ENCODE data around the gene PDE9A. TPM values are rescaled to one million over a fixed set of nuclear protein-coding genes. Genes with fewer than 3 reads are reported as not detected.

PDE9A gene
- total and polyA plus RNA-seq, 10 donors, result 7.9 to 45.5 (median 23.8) TPM

DNA sequence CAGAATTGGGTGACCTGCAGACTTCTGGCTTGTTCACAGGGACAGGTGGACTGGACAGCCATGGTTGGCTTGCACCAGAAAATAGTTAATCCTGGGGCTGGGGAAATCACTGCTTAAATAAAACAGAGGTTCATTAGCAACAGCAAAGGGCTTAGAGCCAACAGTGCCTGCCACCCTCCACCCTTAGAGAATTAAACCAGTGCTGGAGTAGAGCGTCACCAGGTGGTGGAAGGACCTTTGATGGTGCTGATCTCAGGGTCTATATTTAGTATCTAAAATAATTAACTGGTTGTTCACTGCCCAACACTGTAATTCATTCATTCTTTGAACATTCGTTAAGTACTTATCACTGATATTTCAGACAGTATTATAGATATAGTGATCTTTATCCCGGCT is 34.7 kb upstream of the PDE9A start:
- no peaks in the 10 kb centered on the region for H3K9me3 ChIP-seq
- WGBS, 5 donors, result 78 to 88% (median 84%) methylated on average over 3 of the region's 3 CpGs
- no peak overlapping the region for H3K4me3 ChIP-seq
- peaks cover 0 to 64% (median 24%) of the 10 kb centered on the region in 7 donors for H3K27me3 ChIP-seq (replicated peaks in 1 of 7)
- TF ChIP-seq, protein P1, sequence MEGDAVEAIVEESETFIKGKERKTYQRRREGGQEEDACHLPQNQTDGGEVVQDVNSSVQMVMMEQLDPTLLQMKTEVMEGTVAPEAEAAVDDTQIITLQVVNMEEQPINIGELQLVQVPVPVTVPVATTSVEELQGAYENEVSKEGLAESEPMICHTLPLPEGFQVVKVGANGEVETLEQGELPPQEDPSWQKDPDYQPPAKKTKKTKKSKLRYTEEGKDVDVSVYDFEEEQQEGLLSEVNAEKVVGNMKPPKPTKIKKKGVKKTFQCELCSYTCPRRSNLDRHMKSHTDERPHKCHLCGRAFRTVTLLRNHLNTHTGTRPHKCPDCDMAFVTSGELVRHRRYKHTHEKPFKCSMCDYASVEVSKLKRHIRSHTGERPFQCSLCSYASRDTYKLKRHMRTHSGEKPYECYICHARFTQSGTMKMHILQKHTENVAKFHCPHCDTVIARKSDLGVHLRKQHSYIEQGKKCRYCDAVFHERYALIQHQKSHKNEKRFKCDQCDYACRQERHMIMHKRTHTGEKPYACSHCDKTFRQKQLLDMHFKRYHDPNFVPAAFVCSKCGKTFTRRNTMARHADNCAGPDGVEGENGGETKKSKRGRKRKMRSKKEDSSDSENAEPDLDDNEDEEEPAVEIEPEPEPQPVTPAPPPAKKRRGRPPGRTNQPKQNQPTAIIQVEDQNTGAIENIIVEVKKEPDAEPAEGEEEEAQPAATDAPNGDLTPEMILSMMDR (IDR thresholded peaks at IDR 0.05 in 8 of 11, conservative IDR thresholded peaks at IDR 0.05 in 3 of 11), result no peak
- TF ChIP-seq POLR2AphosphoS5 (IDR thresholded peaks at IDR 0.05), result no peak
- no peak for TF ChIP-seq POLR2A (IDR thresholded peaks at IDR 0.05)
- peaks cover 0 to 19% (median 3%) of the 10 kb centered on the region in 6 donors for H3K4me1 ChIP-seq
- DNase-seq, result peak; percentile 6
- no peak overlapping the region for H3K27ac ChIP-seq
- no peaks in the 10 kb centered on the region for H3K36me3 ChIP-seq
- intact Hi-C loops (cut with DNase I; ENCODE audit: low total_unique reads), result no loop called here

DNA sequence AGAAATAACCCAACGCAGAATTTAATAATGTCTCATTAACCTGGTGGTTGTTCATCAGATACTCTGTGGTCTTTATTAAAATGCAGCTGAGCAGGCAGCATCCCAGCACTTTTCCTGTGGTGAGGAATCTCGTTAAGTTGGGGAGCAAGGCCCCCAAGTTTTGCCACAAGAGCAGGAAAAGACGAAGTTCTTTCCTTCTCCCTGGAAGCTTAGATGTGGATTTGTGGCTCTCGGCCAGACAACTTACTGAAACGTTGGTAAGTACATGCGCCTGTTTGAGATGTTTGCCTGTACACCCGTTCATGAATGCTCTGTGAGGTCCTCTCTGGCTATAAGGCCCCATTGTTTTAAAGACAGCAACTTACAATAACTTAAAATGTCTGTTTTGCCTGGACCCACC is 34.3 kb upstream of the PDE9A start:
- Histone ChIP-seq H3K27ac (no peak overlapping the region), H3K4me3 (no peak overlapping the region), H3K4me1 (peaks cover 0 to 19% (median 3%) of the 10 kb centered on the region in 6 donors), H3K36me3 (no peaks in the 10 kb centered on the region), H3K9me3 (no peaks in the 10 kb centered on the region), H3K27me3 (replicated peaks in 1 of 7) (peaks cover 0 to 68% (median 24%) of the 10 kb centered on the region in 7 donors)
- peak; percentile 1 for DNase-seq
- WGBS, 5 donors, result 72 to 85% (median 75%) methylated on average over 7 of the region's 7 CpGs
- TF ChIP-seq POLR2AphosphoS5 (IDR thresholded peaks at IDR 0.05) (no peak), POLR2A (IDR thresholded peaks at IDR 0.05) (no peak)
- TF ChIP-seq, protein P1 (IDR thresholded peaks at IDR 0.05 in 8 of 11, conservative IDR thresholded peaks at IDR 0.05 in 3 of 11), result no peak
- intact Hi-C loops (cut with DNase I; ENCODE audit: low total_unique reads), result no loop called here

DNA sequence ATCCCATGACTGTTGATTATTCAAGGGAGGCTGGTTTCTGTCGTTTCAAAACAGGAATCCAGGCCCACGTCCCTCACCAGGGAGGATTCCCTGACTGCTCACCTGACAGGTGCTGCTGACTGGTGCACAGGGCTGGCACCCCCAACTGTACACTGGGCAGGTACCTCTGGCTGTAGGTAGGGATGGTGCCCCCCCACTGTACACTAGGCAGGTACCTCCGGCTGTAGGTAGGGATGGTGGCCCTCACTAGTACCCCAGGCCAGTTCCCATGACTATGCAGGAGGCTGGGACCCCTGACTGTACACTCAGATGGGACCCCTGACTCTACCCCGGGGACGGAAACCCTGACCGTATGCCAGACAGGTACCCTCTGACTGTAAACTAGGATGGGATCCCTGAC is 33.6 kb upstream of the PDE9A start:
- 78 to 90% (median 83%) methylated on average over 5 to 6 of the region's 6 CpGs for WGBS, 5 donors
- intact Hi-C loops (cut with DNase I; ENCODE audit: low total_unique reads), result no loop called here
- H3K4me3 ChIP-seq, result no peak overlapping the region

DNA sequence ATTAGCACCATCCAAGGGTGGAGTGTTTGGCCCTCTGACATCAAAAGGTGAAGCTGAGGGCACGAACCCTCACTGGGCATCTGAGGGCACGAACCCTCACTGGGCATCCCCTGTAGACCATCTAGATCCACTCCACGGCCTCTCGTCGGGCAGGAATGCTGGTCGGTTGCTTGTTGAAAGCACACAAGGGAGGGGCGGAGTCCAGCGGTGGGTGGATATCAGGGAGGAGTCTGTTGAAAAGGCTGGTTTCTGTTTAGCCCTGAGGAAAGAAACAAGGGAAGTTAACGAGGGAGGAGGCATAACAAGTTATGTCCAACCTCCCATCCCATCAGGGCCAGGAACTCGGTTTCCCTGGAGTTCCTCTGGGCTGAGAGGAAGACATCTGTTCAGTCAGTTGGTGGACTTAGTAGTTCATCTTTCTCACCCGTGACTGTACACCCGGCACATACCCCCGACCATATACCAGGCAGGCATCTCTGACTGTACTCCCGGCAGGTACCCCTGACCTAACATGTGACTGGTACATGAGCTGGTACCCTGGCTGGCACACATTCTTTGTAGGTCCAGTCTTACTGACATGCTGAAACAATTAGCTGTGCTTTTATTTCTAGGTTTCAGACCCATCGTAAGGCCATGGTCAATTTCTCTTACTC is 32.1 kb upstream of the PDE9A start:
- intact Hi-C loops (cut with DNase I; ENCODE audit: low total_unique reads), result no loop called here
- 74 to 87% (median 82%) methylated on average over 15 of the region's 15 CpGs for WGBS, 5 donors
- peaks cover 0 to 8% (median 2%) of the 10 kb centered on the region in 6 donors for H3K4me1 ChIP-seq
- H3K27ac ChIP-seq, result no peak overlapping the region
- H3K27me3 ChIP-seq (replicated peaks in 1 of 7), result peaks cover 0 to 84% (median 24%) of the 10 kb centered on the region in 7 donors
- H3K4me3 ChIP-seq, result no peak overlapping the region
- no peaks in the 10 kb centered on the region for H3K36me3 ChIP-seq
- no peaks in the 10 kb centered on the region for H3K9me3 ChIP-seq
- TF ChIP-seq POLR2AphosphoS5 (IDR thresholded peaks at IDR 0.05) (no peak), POLR2A (IDR thresholded peaks at IDR 0.05) (no peak)
- TF ChIP-seq, protein P1 (IDR thresholded peaks at IDR 0.05 in 8 of 11, conservative IDR thresholded peaks at IDR 0.05 in 3 of 11), result no peak
- peak; percentile 51 for DNase-seq

More for the DNA sequence above, 33.6 kb upstream of the PDE9A start:
- H3K27ac ChIP-seq, result no peak overlapping the region
- DNase-seq, result peak; percentile 31
- H3K9me3 ChIP-seq, result no peaks in the 10 kb centered on the region
- H3K27me3 ChIP-seq (replicated peaks in 1 of 7), result peaks cover 0 to 73% (median 24%) of the 10 kb centered on the region in 7 donors
- TF ChIP-seq POLR2A (IDR thresholded peaks at IDR 0.05) (no peak), POLR2AphosphoS5 (IDR thresholded peaks at IDR 0.05) (no peak)
- TF ChIP-seq, protein P1 (IDR thresholded peaks at IDR 0.05 in 8 of 11, conservative IDR thresholded peaks at IDR 0.05 in 3 of 11), result no peak
- peaks cover 0 to 13% (median 3%) of the 10 kb centered on the region in 6 donors for H3K4me1 ChIP-seq
- H3K36me3 ChIP-seq, result no peaks in the 10 kb centered on the region

Data from spleen (tissue), 11 donors.